HG02759 (cell line): ENCODE measurements around the gene DIS3L2.

Experiments used
- ATAC-seq: cut with Tn5 transposase; IDR thresholded peaks from one replicate; pipeline ENCODE4 v1.9.1; 2021; ENCODE audit warnings: mild to moderate bottlenecking, moderate library complexity; ENCODE audit not compliant: unreplicated experiment

Gene DIS3L2

GRCh38 chr2:232340171-232340935 lies 378.8 kb downstream of the DIS3L2 start:
- no peak for ATAC-seq

DNA sequence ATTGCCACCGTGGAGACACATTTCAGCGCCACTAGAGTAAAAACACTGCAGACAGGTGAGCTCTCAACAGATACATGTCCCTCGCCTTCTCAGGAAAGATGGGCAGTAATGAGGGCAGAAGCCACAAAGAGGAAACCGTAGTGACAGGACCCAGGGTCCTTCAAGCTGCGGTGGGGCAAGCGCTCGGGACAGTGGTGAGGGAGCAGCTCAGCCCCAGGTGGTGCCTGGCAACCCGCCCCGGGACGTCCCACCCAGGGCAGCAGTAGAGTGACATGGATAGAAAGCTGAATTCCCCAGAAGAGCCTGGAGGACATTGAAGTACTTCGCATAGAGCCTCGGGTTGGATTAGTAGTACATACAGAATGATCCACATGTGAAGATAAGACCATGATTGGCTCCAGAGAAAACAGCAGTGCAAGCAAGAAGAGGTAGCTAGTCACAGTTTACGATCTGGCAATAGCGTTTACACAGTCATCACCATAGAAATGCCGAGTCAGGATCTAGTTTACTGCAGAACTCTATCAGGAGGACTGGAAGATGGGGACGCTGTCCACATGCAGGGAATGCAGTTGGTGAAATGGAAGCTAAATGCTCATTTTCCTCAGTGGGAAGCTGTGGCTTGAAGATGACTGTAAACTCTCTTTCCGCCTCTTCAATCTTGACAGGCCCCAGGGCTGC lies 379.7 kb downstream of the DIS3L2 start:
- no peak for ATAC-seq

GRCh38 chr2:232341739-232342126 lies 380.2 kb downstream of the DIS3L2 start:
- ATAC-seq, result no peak

- ATAC-seq, result no peak
Measured at GRCh38 chr2:232342635-232343565, 381.4 kb downstream of the DIS3L2 start.

GRCh38 chr2:232343821-232344220 lies 382.3 kb downstream of the DIS3L2 start:
- ATAC-seq, result no peak

DNA sequence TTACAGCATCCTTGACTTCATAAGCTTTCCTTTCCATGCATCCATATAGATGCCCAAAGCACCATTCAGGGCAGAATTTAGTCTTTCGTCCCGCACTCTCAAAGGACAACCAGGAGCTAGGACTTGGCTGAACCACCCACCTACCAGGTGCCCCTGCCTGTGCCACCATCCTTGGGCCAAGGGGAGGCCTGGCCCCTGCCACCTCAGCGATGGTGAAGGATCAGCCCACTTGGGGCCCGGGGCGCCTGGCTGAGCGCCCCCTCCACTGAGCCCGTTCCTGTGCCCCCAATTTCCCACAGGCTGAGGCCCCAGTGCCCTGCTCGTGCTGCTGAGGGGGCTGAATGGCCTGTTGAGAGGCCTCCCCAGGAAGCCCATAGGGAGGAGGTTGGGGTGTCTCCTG lies 383.7 kb downstream of the DIS3L2 start:
- no peak for ATAC-seq

- ATAC-seq, result no peak
Measured at GRCh38 chr2:232347369-232347768, 385.9 kb downstream of the DIS3L2 start.

- no peak for ATAC-seq
Measured at GRCh38 chr2:232348936-232349335, 387.4 kb downstream of the DIS3L2 start.

DNA sequence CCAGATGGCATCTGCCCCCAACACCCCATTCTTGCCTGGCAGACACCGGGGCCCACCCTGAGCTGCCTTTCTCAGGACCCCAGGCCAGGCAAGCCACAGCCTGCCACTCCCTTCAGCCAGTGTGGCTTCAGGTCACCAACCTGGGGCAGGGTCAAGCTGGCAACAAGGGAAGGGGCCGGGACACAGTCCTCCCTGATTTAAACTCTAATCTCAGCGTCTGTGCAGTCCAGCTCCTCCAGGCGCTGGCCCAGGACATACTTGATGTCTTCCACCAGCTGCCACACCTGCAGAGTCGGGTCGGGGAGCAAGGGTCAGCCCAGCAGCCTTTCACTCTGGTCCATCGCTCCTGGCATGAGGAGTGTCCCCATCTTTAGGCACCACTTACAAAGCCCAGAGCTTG lies 388.0 kb downstream of the DIS3L2 start:
- ATAC-seq, result no peak

GRCh38 chr2:232349946-232350635 lies 388.6 kb downstream of the DIS3L2 start:
- ATAC-seq, result no peak

GRCh38 chr2:232350804-232351685 lies 389.5 kb downstream of the DIS3L2 start:
- no peak for ATAC-seq

DNA sequence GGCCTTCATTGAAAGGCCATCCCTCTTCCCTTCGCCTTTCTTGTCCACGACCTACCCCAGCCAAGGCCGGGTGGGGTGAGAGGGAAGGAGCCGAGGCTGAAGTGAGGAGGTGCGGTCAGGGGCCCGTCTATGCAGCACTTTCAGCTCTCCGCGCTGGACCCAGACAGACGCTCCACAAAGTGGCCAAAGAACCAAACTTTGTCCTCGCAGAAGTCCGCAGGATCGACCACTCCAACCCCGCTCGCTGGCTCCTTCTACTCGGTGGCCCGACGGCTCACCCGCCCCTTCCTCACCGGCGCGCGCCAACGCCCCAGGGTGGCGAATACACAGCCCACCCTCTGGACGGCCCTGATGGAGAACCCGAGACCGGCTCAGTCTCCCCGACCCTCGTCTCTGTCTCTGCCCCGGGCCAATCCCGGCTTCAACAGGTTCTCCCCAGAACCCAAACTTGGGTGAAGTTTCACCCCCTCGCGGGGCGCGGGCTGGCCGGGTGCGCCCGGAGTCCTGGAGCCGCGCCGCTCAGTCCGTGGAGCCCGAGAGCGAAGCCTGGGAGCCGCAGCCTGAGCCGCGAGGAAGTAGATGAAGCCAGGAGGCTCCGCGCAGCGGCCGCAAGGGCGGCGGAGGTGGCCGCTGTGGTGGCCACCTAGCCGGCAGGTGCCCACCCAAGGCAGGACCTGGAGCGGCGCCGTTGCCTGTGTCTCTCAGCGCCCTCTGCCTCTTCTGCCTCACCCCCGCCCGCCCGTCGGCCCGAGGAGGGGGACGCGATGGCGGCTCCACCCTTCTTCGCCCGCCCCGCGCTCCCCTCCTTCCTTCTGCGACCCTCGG lies 390.4 kb downstream of the DIS3L2 start:
- no peak for ATAC-seq

GRCh38 chr2:232352511-232353091 lies 391.1 kb downstream of the DIS3L2 start:
- ATAC-seq, result no peak

GRCh38 chr2:232353096-232353495 lies 391.6 kb downstream of the DIS3L2 start:
- no peak for ATAC-seq

DNA sequence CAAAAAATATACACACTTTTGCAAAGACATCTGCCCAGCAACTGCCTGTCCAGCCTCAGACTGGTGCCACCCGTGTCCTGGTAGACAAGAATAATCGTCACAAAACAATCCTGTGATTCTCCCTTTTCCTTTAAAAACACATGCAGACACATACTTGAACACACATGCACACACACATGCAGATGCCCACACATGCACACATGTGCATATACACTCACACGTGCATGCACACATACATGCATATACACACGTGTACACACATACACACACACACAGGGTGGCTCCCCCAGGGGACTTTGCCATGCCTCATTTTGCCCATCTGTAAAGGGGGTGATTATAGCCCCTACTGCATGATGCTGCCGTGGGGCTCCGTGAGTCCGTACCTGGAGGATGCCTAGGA lies 392.1 kb downstream of the DIS3L2 start:
- ATAC-seq, result no peak

GRCh38 chr2:232354069-232354468 lies 392.6 kb downstream of the DIS3L2 start:
- ATAC-seq, result no peak

GRCh38 chr2:232361646-232362045 lies 400.1 kb downstream of the DIS3L2 start:
- no peak for ATAC-seq

- no peak for ATAC-seq
Measured at GRCh38 chr2:232362174-232362900, 400.8 kb downstream of the DIS3L2 start.
